ENCODE results near the gene ROBO2. TPM values are rescaled to one million over a fixed set of nuclear protein-coding genes. Genes with fewer than 3 reads are reported as not detected.

ROBO2 gene
- total RNA-seq, 2 experiments from 2014 or later: not detected

GRCh38 chr3:77256584-77257503, 216.9 kb downstream of the ROBO2 start:
- CTCF ChIA-PET: interaction anchor here (0.7 kb wide), 1 partner anchor 23 kb away, joined by 3 read pairs; no protein-coding TSS in a partner anchor
- Mint-ChIP-seq H3K27ac (no peak overlapping the region), H3K36me3 (ENCODE audit: low read depth) (no peaks in the 10 kb centered on the region), H3K4me3 (no peak overlapping the region), H3K4me1 (ENCODE audit: low read depth) (no peaks in the 10 kb centered on the region), H3K27me3 (ENCODE audit: low read depth) (no peaks in the 10 kb centered on the region), H3K9me3 (peaks cover 3% of the 10 kb centered on the region)
- intact Hi-C loops (cut with micrococcal nuclease): no loop called here
- no peak for DNase-seq

GRCh38 chr3:77259694-77260093, 219.8 kb downstream of the ROBO2 start:
- H3K4me1 Mint-ChIP-seq (ENCODE audit: low read depth): no peaks in the 10 kb centered on the region
- intact Hi-C loops (cut with micrococcal nuclease): no loop called here
- H3K9me3 Mint-ChIP-seq: peaks cover 3% of the 10 kb centered on the region
- H3K36me3 Mint-ChIP-seq (ENCODE audit: low read depth): no peaks in the 10 kb centered on the region
- H3K4me3 Mint-ChIP-seq: no peak overlapping the region
- no peak for DNase-seq
- no peaks in the 10 kb centered on the region for H3K27me3 Mint-ChIP-seq (ENCODE audit: low read depth)
- H3K27ac Mint-ChIP-seq: no peak overlapping the region
- CTCF ChIA-PET: interaction anchor here (0.5 kb wide), 2 partner anchors 353 to 588 kb away, joined by 3 to 6 read pairs; no protein-coding TSS in a partner anchor

- no peaks in the 10 kb centered on the region for H3K27me3 Mint-ChIP-seq (ENCODE audit: low read depth)
- DNase-seq: no peak
- intact Hi-C loops (cut with micrococcal nuclease): no loop called here
- H3K27ac Mint-ChIP-seq: no peak overlapping the region
- peaks cover 3% of the 10 kb centered on the region for H3K9me3 Mint-ChIP-seq
- CTCF ChIA-PET: no interaction called here
- no peak overlapping the region for H3K4me3 Mint-ChIP-seq
- H3K4me1 Mint-ChIP-seq (ENCODE audit: low read depth): no peaks in the 10 kb centered on the region
- H3K36me3 Mint-ChIP-seq (ENCODE audit: low read depth): no peaks in the 10 kb centered on the region
Observed at GRCh38 chr3:77262361-77262760, 222.5 kb downstream of the ROBO2 start.

- Mint-ChIP-seq H3K4me3 (no peak overlapping the region), H3K9me3 (peaks cover 1% of the 10 kb centered on the region), H3K4me1 (ENCODE audit: low read depth) (no peaks in the 10 kb centered on the region), H3K27me3 (ENCODE audit: low read depth) (no peaks in the 10 kb centered on the region), H3K36me3 (ENCODE audit: low read depth) (no peaks in the 10 kb centered on the region), H3K27ac (no peak overlapping the region)
- CTCF ChIA-PET: no interaction called here
- intact Hi-C loops (cut with micrococcal nuclease): no loop called here
- no peak for DNase-seq
Observed at GRCh38 chr3:77267589-77267988, 227.7 kb downstream of the ROBO2 start.

GRCh38 chr3:77271306-77271705, 231.4 kb downstream of the ROBO2 start:
- no peak for DNase-seq
- intact Hi-C loops (cut with micrococcal nuclease): no loop called here
- Mint-ChIP-seq H3K27me3 (ENCODE audit: low read depth) (no peaks in the 10 kb centered on the region), H3K36me3 (ENCODE audit: low read depth) (no peaks in the 10 kb centered on the region), H3K27ac (no peak overlapping the region), H3K9me3 (peaks cover 1% of the 10 kb centered on the region), H3K4me3 (no peak overlapping the region), H3K4me1 (ENCODE audit: low read depth) (no peaks in the 10 kb centered on the region)
- CTCF ChIA-PET: interaction anchor here (0.7 kb wide), 1 partner anchor 31 kb away, joined by 5 read pairs; no protein-coding TSS in a partner anchor

GRCh38 chr3:77271711-77272110, 231.8 kb downstream of the ROBO2 start:
- Mint-ChIP-seq H3K27ac (no peak overlapping the region), H3K27me3 (ENCODE audit: low read depth) (no peaks in the 10 kb centered on the region), H3K9me3 (peaks cover 1% of the 10 kb centered on the region), H3K4me1 (ENCODE audit: low read depth) (no peaks in the 10 kb centered on the region), H3K36me3 (ENCODE audit: low read depth) (no peaks in the 10 kb centered on the region), H3K4me3 (no peak overlapping the region)
- CTCF ChIA-PET: no interaction called here
- no peak for DNase-seq
- intact Hi-C loops (cut with micrococcal nuclease): no loop called here

- Mint-ChIP-seq H3K27ac (no peak overlapping the region), H3K4me3 (no peak overlapping the region), H3K4me1 (ENCODE audit: low read depth) (no peaks in the 10 kb centered on the region), H3K27me3 (ENCODE audit: low read depth) (no peaks in the 10 kb centered on the region), H3K9me3 (peaks cover 9% of the 10 kb centered on the region), H3K36me3 (ENCODE audit: low read depth) (no peaks in the 10 kb centered on the region)
- intact Hi-C loops (cut with micrococcal nuclease): no loop called here
- no peak for DNase-seq
- CTCF ChIA-PET: no interaction called here
Observed at GRCh38 chr3:77279276-77279675, 239.4 kb downstream of the ROBO2 start.

- H3K9me3 Mint-ChIP-seq: peaks cover 9% of the 10 kb centered on the region
- intact Hi-C loops (cut with micrococcal nuclease): no loop called here
- no peaks in the 10 kb centered on the region for H3K4me1 Mint-ChIP-seq (ENCODE audit: low read depth)
- no peaks in the 10 kb centered on the region for H3K36me3 Mint-ChIP-seq (ENCODE audit: low read depth)
- no peak overlapping the region for H3K4me3 Mint-ChIP-seq
- H3K27me3 Mint-ChIP-seq (ENCODE audit: low read depth): no peaks in the 10 kb centered on the region
- CTCF ChIA-PET: no interaction called here
- DNase-seq: no peak
- H3K27ac Mint-ChIP-seq: no peak overlapping the region
Observed at GRCh38 chr3:77281721-77282120, 241.8 kb downstream of the ROBO2 start.

GRCh38 chr3:77283108-77283507, 243.2 kb downstream of the ROBO2 start:
- Mint-ChIP-seq H3K4me1 (ENCODE audit: low read depth) (no peaks in the 10 kb centered on the region), H3K36me3 (ENCODE audit: low read depth) (no peaks in the 10 kb centered on the region), H3K27ac (no peak overlapping the region), H3K4me3 (no peak overlapping the region), H3K9me3 (peaks cover 3% of the 10 kb centered on the region), H3K27me3 (ENCODE audit: low read depth) (no peaks in the 10 kb centered on the region)
- intact Hi-C loops (cut with micrococcal nuclease): no loop called here
- no peak for DNase-seq
- CTCF ChIA-PET: interaction anchor here (1.1 kb wide), 1 partner anchor 25 kb away, joined by 5 read pairs; no protein-coding TSS in a partner anchor

GRCh38 chr3:77288348-77288747, 248.4 kb downstream of the ROBO2 start:
- H3K4me1 Mint-ChIP-seq (ENCODE audit: low read depth): no peaks in the 10 kb centered on the region
- no peaks in the 10 kb centered on the region for H3K27me3 Mint-ChIP-seq (ENCODE audit: low read depth)
- no peak overlapping the region for H3K4me3 Mint-ChIP-seq
- no peaks in the 10 kb centered on the region for H3K36me3 Mint-ChIP-seq (ENCODE audit: low read depth)
- DNase-seq: no peak
- intact Hi-C loops (cut with micrococcal nuclease): no loop called here
- CTCF ChIA-PET: no interaction called here
- H3K9me3 Mint-ChIP-seq: peaks cover 16% of the 10 kb centered on the region
- no peak overlapping the region for H3K27ac Mint-ChIP-seq

- H3K27ac Mint-ChIP-seq: no peak overlapping the region
- H3K4me3 Mint-ChIP-seq: no peak overlapping the region
- CTCF ChIA-PET: no interaction called here
- intact Hi-C loops (cut with micrococcal nuclease): no loop called here
- DNase-seq: no peak
- H3K4me1 Mint-ChIP-seq (ENCODE audit: low read depth): no peaks in the 10 kb centered on the region
- peaks cover 39% of the 10 kb centered on the region for H3K9me3 Mint-ChIP-seq
- no peaks in the 10 kb centered on the region for H3K27me3 Mint-ChIP-seq (ENCODE audit: low read depth)
- H3K36me3 Mint-ChIP-seq (ENCODE audit: low read depth): no peaks in the 10 kb centered on the region
Observed at GRCh38 chr3:77296527-77296926, 256.6 kb downstream of the ROBO2 start.

- Mint-ChIP-seq H3K4me1 (ENCODE audit: low read depth) (no peaks in the 10 kb centered on the region), H3K4me3 (no peak overlapping the region), H3K27me3 (ENCODE audit: low read depth) (no peaks in the 10 kb centered on the region), H3K27ac (no peak overlapping the region), H3K9me3 (peaks cover 27% of the 10 kb centered on the region), H3K36me3 (ENCODE audit: low read depth) (no peaks in the 10 kb centered on the region)
- CTCF ChIA-PET: no interaction called here
- intact Hi-C loops (cut with micrococcal nuclease): no loop called here
- DNase-seq: no peak
Observed at GRCh38 chr3:77298417-77298816, 258.5 kb downstream of the ROBO2 start.
